Activated T-cell treated with anti-CD3 and anti-CD28 coated beads, Interleukin-2, amount 50 U/mL, for 1 hour (primary cell): ENCODE measurements around the gene DAP.

Experiments used
- DNase-seq: peaks from one replicate; pipeline ENCODE4 v3.0.0-alpha.2; 2020

Gene DAP

GRCh38 chr5:10708189-10708944, 52.7 kb downstream of the DAP start:
- DNase-seq: no peak

DNA sequence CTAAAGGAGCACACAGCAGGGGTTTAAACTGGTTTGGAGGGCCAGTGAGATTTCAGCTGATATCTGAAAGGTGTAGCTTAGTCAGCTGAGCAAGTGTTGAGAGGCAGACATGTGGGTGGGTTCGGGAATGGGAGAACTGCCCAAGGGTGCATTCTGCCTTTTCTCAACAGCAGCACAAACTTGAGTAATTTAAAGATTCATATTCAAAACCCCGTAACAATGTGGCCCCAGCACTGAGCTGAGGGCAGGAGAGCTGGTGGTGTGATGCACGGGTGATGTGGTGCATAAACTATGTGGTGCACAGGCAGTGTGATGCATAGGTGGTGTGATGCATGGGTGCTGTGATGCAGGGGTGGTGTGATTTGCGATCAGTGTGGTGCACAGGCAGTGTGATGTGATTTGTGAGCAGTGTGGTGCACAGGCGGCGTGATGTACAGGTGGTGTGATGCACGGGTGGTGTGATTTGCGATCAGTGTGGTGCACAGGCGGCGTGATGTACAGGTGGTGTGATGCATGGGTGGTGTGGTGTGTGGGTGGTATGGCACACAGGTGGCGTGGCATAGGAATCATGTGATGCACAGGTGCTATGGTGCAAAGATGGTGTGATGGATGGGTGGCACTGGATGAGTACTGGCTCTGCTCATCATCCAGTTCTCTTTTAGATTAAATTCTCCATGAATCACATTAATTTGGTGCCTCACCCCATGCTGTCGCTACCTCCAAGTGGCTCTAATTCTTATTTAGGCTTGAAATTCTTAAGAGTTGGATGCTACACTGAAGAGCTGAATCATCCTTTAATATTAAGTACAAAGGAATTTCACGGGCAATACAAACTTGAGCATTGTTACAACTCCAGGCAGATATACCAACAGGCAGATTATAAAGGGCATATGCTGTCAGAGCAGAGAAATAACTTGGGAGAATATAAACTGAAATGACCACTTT, 53.6 kb downstream of the DAP start:
- no peak for DNase-seq

GRCh38 chr5:10706326-10706725, 54.7 kb downstream of the DAP start:
- no peak for DNase-seq

DNA sequence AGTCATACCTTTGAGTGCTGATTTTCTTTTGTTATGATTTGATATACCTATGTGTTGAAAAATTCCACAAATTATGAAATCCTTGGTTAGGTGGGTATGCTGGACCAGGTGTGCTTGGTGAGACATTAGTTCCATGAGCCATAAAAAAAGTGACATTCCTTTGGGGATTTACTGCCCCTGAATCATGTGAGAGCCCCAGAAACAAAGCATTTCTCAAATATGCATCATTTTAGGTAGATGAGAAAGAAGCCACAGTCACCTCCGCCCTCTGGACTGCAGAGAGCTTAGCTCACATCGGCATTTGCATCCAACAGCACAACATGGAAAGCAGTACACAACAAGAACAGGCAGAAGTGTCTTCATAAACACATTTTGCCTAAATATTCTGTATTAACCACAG, 55.3 kb downstream of the DAP start:
- DNase-seq: no peak

DNA sequence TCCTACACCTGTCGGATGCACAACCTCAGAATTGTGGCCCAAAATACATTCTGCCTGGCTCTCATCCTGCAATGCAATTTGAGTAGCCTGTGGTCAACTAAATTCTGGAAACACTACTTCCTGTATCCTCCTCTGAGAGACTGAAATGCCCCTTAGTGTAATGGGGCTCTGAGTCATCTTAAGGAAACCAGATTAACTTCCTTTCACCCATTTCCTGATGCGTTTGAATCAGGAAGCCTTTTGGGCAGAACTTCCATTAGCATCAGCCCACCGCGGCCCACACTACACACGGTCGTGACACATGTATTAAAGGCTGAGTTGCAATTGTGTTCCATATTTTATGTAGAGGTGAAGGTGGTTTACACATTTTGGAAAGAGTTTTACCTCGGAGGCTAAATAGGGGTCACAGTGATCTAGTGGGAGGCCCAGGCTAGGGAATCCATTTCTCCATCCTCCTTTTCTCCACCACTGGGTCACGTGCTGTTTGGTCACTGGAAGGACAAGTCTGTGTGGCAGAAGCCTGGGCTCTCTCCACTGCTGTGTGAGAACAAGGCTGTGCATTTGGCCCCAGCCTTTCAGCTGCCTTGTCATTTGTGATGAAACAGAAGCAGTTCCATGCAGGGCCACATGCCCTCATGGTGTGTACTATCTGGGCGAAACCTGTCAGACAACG, 55.9 kb downstream of the DAP start:
- DNase-seq: no peak

DNA sequence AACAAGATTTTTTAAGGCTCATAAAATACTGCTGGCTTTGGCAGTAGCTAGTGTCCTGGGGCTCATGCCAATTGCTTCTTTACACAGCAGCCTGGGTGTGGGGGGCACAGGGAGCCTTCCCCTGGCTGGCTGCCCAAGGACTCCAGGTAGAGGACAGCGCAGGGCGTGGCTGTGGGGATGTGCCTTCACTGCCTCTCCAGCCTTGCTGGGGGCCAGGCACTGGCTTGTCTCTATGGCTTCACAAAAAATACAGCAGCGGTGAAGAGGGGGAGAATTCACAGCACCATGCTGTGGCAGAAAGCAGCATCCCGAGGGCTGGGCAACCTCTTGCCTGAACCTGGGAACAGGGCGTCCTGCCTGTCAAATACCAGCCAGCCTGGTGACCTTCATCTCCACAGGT, 57.4 kb downstream of the DAP start:
- DNase-seq: no peak

DNA sequence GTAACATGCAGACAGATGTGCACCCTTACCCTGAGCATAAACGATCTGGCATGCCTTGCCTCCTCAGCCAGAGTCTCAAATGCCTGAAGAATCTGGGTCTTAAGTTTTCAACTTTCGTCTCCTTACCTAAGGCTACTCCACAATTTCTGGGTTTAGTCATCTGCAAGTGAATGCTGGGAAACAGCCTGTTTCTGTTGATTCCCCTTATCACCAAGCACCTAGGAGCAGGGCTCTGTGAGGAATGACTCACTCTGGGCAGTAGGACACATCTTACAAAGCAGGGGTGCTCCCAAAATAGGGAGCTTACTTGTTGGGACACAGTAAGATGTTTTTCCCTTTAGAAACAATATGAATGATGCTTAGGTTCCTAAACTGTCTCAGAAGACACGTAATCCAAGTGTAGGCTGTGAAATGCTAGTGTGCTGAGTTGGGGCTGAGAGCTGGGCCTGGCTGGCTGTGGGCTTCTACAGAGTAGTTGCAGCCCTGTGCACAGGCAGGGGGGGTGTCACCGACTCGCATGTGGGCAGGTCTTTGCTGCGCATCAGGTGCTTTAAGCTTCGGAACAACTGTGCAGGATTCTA, 58.0 kb downstream of the DAP start:
- DNase-seq: no peak

- DNase-seq: no peak
Measured at GRCh38 chr5:10702040-10702629, 58.9 kb downstream of the DAP start.

- DNase-seq: no peak
Measured at GRCh38 chr5:10701567-10702039, 59.4 kb downstream of the DAP start.

DNA sequence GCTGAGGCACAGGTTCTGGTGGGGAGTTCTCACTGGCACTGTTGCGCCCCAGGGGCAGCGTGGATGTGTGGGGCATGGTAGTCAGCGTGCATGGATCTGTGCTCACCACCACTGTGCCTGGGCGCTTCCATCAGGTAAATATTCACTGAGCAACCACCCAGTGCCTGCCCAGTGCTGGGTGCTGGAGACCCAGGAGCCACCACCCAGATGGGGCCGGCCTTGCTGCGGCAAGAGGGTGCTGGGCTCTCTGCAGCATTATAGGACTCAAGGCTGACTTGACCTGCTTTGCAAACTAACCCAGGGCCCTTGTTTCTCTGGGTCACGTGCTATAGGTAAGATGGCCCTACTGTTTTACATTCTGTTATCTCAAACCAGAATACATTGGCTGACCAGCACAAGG, 60.5 kb downstream of the DAP start:
- no peak for DNase-seq

GRCh38 chr5:10699987-10700386, 61.0 kb downstream of the DAP start:
- no peak for DNase-seq

DNA sequence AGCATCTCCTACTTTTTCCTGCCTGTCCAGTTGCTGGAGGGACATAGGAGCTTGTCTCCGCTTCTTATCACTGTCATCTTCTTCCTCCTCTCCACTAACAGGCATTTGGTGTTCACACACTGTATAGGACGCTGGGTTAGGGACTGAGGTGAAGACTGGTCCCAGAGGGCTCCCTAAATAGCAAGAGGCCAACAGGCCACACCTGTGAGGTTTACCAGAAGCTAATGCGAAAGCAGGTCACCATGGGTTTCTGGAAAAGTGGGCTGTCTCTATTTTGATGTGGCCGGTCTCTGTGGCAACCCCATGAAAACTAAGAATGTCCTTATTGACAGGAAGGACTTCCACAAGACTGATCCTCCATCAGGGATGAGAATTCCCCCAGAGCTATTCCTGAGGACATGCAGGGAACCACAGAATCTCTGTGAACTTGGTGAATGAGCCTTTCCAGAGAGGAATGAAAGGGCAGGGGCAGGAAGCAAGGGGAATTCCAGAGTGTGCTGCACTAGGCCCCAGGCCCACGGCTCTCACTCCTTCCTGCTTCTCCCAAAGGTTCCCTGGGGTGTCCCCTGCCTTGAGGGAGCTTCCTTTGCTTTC, 61.7 kb downstream of the DAP start:
- no peak for DNase-seq

DNA sequence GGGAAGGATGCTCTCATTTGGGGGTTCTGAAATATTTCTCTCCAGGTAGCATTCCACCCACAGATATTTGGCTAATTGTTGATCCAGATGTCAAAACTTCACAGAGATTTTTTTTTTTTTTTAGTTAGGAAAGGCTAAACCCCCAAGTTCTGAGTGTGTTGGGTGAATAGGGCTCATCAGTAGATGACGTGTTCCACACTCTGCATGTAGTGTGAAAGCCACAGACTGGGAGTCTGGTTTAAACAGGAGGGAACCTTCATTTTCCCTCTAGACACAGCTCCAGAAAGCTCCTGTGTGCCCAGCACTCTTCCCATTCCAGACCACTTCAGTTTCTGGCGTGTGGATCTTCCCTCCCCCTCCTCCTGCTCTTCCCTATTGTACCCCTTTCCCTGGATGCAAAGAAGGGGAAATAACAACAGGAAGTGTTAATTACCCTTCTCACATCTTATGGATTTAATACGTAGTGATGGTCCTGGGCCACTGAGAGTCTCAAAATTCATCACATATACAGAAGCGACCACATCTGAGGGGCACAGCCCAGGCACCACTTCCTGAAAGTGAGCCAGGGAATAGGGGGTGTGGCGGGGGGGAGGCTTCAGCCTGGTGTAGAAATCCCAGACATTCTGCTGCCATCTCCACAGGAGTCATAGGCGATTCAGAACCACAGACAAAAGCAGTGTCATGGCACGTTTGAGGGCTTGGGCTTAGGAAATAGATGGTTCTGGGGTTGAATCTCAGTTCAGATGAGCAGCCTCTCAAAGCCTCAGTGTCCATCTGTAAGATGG, 65.1 kb downstream of the DAP start:
- no peak for DNase-seq

DNA sequence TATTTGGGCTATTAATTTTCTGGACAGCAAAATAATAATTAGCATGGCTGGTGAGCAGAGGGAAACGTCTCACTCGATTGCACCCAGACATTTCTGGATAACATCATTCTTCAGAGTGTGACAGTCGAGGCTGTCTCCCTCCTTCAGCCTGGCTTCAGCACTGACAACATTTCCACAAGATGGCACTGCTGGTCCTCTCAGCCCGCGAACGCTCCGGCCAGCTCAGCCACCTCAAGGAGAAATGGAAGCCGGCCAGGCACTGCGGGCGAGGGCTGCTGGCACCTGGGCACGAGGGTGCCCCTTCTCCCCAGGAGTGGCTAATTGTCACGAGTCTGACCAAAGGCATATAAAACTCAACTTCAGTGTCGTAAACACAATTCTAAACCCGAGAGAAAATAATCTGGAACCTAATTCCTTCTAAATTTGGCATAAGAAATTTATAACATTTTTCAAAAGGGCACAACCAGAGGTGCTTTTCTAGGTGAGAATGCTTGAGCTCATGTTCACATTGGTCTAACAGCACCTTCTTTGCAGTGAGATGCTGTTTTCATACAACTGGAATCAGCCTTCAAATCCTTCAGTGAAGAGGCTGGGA, 65.9 kb downstream of the DAP start:
- DNase-seq: no peak

DNA sequence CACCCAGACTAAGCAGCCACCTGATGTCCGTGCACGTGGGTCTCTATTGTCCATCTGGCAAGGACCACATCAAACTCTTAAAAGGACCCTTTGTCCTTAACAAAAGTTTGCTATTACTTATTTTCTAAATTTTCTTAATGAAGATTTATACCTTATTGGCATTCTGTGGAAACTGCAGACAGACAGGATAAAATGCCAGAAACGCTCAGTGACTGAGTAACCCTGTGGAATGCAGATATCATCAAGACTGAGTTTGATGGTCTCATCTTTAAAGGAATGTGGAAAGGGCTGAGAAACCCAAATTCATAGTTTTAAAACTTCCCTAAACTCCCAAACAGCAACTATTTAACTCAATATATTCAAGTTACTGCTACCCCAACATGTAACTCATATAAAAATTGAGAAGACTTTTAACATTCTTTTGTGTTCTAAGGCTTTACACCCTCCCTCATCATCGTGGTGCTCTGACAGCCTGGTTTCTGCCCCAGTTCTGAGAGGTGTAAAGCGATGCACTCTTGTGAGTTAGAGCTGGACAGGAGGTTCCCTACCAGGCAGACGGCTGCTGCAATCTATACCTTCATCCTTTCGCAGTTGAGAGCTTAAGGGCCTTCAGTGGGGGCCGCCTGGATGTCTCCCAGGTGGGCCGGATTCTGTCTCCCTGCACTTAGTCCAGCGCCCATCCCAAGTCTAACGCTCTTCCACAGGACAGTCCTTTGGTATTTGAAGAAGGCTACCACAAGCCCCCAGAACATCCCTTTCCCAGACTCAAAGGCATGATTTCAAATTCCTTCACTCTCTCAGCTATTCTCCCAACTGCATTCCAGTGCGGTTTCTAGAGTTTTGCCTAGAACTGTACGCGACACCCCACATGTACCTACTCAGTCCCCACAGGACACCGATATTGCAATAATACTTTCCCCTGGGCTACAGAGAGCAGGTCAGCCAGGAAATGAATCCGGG, 68.9 kb downstream of the DAP start:
- no peak for DNase-seq

DNA sequence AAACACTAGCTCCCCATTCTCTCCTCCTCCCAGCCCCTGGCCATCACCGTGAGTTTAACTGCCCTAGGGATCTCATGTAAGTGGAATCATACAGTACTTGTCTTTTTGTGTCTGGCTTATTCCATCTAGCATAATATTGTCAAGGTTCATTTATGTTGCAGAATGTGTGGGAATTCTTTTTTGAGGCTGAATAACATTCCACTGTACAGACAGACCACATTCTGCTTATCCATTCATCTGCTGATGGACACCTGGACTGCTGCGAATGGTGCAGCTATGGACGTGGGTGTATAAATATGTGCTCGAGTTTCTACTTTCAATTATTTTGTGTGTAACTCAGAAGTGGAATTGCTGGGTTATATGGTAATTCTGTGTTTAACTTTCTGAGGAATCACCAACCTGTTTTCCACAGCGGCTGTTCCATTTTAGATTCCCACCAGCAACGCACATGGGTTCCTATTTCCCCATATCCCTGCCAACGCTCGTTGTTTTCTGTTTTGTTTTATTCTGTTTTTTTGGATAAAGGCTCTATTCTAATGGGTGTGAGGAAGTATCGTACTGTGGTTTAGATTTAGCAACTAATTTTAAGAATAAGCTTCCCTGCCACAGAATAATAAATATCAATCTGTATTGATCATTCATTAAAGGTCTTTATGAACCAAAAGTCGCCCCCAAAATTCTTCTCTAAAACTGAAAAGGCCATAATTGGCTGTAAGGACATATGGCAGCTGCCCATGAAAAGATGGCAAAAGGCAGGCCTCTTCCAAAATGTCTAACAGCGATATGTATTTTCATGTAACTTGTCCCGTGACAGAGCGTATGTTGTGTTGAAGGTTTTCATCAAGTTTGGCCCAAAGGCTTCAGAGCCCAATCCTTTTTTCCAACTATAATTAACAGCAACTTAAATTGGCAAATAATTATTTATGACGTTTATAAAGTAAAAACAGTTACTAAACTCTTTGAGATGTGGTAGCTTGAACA, 70.3 kb downstream of the DAP start:
- no peak for DNase-seq

- no peak for DNase-seq
Measured at GRCh38 chr5:10689391-10690081, 71.5 kb downstream of the DAP start.

DNA sequence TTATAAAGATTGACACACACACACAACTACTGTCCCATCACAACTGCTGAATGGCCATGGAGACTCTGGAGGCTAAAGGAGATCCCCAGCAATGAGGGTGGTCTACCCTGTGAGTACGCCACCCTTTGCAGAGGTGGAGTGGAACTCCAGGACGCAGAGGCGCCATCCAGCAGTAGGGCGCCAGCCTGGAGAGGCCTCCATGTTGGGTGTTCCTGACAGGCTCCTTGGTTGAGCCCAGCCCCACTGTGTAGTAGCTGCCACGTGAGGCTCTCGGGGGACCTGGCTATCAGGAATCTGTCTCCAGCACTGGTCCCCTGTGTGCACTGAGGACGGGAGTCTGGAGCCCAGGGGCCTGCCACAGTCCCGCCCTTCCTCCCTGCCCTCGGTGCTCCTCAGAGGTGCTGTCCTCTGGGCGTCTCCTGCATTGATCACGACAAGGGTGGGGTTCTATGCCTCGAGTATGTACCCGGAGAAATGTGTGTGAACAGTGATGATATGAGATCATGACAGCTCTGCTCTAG, 72.3 kb downstream of the DAP start:
- DNase-seq: no peak
